Activated B cell treated with CpG ODN at 0.5 μM for 24 hours (primary cell): ENCODE measurements around the gene OXGR1. TPM values are rescaled to one million over a fixed set of nuclear protein-coding genes. Genes with fewer than 3 reads are reported as not detected.

Source experiments
- ATAC-seq: fragments of 200-7000 bp; cut with Tn5 transposase; one replicate; pipeline ENCODE4 v1.10.0; 2021; ENCODE audit warnings: low read depth, mild to moderate bottlenecking, moderate library complexity
- CTCF ChIA-PET: fragments of 350-600 bp; sonication (Branson Sonifier 250); formaldehyde crosslinking; loops from one replicate; lab custom pipeline; 2021; ENCODE audit warnings: antibody characterized with exemption; lab: Charles Lee
- POLR2A ChIA-PET: fragments of 350-600 bp; sonication (Branson Sonifier 250); formaldehyde crosslinking; loops from one replicate; lab custom pipeline; 2021; ENCODE audit warnings: antibody characterized with exemption; lab: Charles Lee
- DNase-seq: peaks from one replicate; pipeline ENCODE4 v3.0.0; 2022
- H3K27ac Mint-ChIP-seq: one replicate; pipeline ENCODE4 v1.8.0; 2020; ENCODE audit warnings: mixed read lengths
- H3K27me3 Mint-ChIP-seq: one replicate; pipeline ENCODE4 v1.8.0; 2021; ENCODE audit warnings: mixed read lengths
- H3K36me3 Mint-ChIP-seq: one replicate; pipeline ENCODE4 v1.8.0; 2021; ENCODE audit warnings: low read depth, mixed read lengths
- H3K4me1 Mint-ChIP-seq: one replicate; pipeline ENCODE4 v1.8.0; 2021; ENCODE audit warnings: mixed read lengths
- H3K4me3 Mint-ChIP-seq: one replicate; pipeline ENCODE4 v1.8.0; 2020; ENCODE audit warnings: mild to moderate bottlenecking, mixed read lengths
- H3K9me3 Mint-ChIP-seq: one replicate; pipeline ENCODE4 v1.8.0; 2020; ENCODE audit warnings: mixed read lengths
- intact Hi-C: fragments of 100-400 bp; cut with micrococcal nuclease; formaldehyde crosslinking; loops from one replicate; pipeline ENCODE4 v1.15.1; 2024
- total RNA-seq: library from RNA; stranded (reverse); gene quantifications from 2 replicates; pipeline ENCODE4 v1.2.3, GENCODE V29; 2022
- TF ChIP-seq, protein P1 (sequence below): fragments of 200-600 bp; IDR thresholded peaks from one replicate; pipeline ENCODE4 v1.8.0; 2022; ENCODE audit warnings: antibody characterized with exemption, mild to moderate bottlenecking

OXGR1 gene
- total RNA-seq, 1 donor from 2014 or later, result not detected

DNA sequence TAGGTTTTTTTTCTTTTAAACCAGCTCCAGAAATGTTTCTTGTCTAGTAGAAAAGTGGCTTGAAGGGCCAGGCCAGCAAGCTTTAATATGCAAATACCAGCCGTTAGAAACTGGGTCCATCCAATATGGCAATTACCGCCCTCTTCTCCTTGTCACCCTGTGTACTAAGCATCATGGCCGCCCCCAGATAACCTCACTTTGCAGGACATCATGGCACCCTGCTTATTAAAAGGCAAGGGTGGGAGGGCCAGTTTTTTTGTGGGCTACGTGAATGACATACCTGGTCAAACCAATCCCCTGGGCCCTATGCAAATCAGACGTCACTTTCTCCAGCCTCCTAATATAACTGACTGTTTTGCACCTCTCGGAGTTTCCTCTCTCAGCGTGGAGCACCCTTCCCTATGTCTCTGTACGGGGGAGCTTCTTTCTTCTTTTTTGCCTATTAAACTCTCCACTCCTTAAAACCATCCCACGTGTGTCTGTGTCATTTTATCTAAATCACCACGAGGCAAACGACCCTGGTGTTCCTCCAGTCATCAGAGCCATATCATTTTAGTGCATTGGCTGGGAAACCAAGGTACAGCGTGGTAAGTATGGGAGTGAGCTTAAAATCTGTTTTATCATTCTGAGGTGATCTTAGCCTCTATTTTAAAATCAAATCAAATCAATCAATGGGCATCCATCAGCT, 27.7 kb downstream of the OXGR1 start:
- H3K36me3 Mint-ChIP-seq, result no peaks in the 10 kb centered on the region
- TF ChIP-seq, protein P1, sequence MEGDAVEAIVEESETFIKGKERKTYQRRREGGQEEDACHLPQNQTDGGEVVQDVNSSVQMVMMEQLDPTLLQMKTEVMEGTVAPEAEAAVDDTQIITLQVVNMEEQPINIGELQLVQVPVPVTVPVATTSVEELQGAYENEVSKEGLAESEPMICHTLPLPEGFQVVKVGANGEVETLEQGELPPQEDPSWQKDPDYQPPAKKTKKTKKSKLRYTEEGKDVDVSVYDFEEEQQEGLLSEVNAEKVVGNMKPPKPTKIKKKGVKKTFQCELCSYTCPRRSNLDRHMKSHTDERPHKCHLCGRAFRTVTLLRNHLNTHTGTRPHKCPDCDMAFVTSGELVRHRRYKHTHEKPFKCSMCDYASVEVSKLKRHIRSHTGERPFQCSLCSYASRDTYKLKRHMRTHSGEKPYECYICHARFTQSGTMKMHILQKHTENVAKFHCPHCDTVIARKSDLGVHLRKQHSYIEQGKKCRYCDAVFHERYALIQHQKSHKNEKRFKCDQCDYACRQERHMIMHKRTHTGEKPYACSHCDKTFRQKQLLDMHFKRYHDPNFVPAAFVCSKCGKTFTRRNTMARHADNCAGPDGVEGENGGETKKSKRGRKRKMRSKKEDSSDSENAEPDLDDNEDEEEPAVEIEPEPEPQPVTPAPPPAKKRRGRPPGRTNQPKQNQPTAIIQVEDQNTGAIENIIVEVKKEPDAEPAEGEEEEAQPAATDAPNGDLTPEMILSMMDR, result no peak
- no peaks in the 10 kb centered on the region for H3K4me1 Mint-ChIP-seq
- ChIA-PET CTCF (no interaction called here), POLR2A (no interaction called here)
- H3K27me3 Mint-ChIP-seq, result no peaks in the 10 kb centered on the region
- ATAC-seq (no peak), DNase-seq (no peak)
- H3K27ac Mint-ChIP-seq, result no peak overlapping the region
- H3K9me3 Mint-ChIP-seq, result peaks cover 33% of the 10 kb centered on the region
- no peak overlapping the region for H3K4me3 Mint-ChIP-seq
- intact Hi-C loops, result no loop called here

DNA sequence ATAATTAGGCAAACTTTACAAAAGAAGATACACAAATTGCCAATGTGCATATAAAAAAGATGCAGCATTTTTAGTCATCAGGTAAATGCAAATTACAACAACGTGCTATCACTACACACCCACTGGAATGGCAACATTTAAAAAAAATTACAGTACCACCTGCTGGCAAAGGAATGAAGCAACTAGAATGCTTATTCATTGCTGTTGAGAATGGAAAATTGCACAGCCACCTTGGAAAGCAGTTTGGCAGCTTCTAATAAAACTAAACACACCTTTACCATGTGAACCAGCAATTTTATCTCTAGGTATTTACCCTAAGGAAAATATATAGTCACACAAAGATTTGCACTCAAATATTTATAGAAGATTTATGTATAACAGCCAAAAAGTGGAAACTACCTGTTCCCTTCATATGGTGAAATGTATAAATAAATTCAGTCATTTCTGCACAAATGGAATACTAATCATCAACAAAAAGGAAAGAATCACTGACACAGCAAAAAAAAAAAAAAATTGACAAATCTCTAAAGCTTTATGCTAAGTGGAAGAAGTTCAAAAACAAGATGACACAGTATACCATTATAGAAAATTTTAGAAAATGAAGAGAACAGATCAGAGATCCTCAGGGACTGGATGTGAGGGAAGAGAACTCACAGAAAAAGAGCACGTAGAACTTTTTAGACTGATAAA, 30.3 kb downstream of the OXGR1 start:
- intact Hi-C loops, result no loop called here
- peaks cover 16% of the 10 kb centered on the region for H3K9me3 Mint-ChIP-seq
- H3K4me3 Mint-ChIP-seq, result no peak overlapping the region
- ATAC-seq (no peak), DNase-seq (no peak)
- POLR2A ChIA-PET, result no interaction called here
- TF ChIP-seq, protein P1, result no peak
- no peak overlapping the region for H3K27ac Mint-ChIP-seq
- H3K27me3 Mint-ChIP-seq, result no peaks in the 10 kb centered on the region
- no peaks in the 10 kb centered on the region for H3K36me3 Mint-ChIP-seq
- CTCF ChIA-PET, result no interaction called here
- no peaks in the 10 kb centered on the region for H3K4me1 Mint-ChIP-seq

DNA sequence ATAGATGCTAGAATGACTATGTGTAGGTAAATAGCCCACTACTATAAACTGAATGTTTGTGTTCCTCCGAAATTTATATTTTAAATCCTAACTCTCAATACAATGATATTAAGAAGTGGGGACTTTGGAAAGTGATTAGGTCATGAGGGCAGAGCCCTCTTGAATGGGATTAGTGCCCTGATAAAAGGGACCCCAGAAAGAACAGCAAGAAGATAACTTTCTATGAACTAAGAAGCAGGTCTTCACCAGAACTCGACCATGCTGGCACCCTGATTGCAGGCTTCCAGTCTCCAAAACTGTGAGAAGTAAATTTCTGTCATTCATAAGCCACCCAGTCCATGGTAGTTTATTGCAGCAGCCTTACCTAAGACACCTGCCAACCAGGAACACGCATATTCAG, 33.9 kb downstream of the OXGR1 start:
- Mint-ChIP-seq H3K27me3 (no peaks in the 10 kb centered on the region), H3K9me3 (peaks cover 2% of the 10 kb centered on the region), H3K4me1 (no peaks in the 10 kb centered on the region), H3K27ac (no peak overlapping the region), H3K4me3 (no peak overlapping the region), H3K36me3 (no peaks in the 10 kb centered on the region)
- CTCF ChIA-PET, result no interaction called here
- ATAC-seq, result no peak
- intact Hi-C loops, result no loop called here
- POLR2A ChIA-PET, result no interaction called here
- TF ChIP-seq, protein P1, result no peak
- no peak for DNase-seq

DNA sequence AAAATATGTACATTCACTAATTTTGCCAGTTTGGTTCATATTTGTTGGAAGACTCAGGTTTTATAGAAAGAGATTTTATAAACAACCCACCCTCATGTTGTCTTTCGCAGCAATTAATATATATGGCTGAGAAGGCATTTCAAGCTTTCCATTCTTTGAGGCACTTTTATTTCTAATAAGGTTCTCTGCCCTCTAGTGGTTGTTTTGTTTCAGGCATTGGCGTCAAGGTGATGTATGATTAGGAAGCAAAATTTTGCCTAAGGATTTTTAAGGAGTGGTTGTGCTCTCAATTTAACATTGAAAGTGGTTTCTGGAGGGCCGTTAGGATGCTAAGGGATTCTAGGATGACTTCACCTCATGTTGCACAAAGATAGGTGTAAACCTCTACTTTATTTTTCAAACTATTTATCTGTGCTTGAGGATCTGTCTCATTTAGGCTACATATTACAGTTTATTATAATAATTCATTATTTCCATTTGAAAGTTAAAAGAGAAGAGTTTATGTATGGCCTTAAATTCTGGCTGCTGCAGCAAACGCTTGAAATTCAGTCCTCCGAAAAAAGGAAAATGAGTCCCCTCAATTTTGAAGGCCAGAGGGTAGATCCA, 35.9 kb downstream of the OXGR1 start:
- H3K9me3 Mint-ChIP-seq, result no peaks in the 10 kb centered on the region
- ChIA-PET POLR2A (no interaction called here), CTCF (interaction anchor here (0.7 to 3.3 kb wide), 3 partner anchors 25 to 938 kb away, joined by 3 to 14 read pairs (median 5); no protein-coding TSS in a partner anchor)
- H3K4me3 Mint-ChIP-seq, result no peak overlapping the region
- intact Hi-C loops, result loop anchor here (10.0 kb wide), 1 partner anchor 1334 kb away; no protein-coding TSS in a partner anchor
- no peaks in the 10 kb centered on the region for H3K27me3 Mint-ChIP-seq
- TF ChIP-seq, protein P1, result no peak
- H3K36me3 Mint-ChIP-seq, result no peaks in the 10 kb centered on the region
- no peak for DNase-seq
- no peak overlapping the region for H3K27ac Mint-ChIP-seq
- no peak for ATAC-seq
- H3K4me1 Mint-ChIP-seq, result no peaks in the 10 kb centered on the region

DNA sequence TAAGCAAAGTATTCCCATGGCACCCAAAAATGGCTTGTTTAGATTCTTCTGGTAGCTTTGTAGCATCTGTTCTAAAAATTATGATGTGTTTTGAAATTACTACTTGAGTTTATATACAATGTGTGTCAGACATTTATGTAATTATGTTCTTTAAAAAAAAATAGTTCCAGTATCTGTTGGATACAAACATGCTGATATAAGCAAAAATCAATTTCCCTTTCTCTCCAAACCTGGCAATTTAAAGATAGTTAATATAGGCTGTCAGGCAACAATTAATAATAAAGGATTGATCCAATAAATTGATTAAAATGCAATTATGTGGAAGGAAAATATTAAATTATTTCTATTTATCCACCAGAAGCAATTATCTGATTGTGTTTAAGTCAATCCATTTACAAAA, 41.7 kb downstream of the OXGR1 start:
- Mint-ChIP-seq H3K9me3 (no peaks in the 10 kb centered on the region), H3K27me3 (no peaks in the 10 kb centered on the region), H3K36me3 (no peaks in the 10 kb centered on the region), H3K4me3 (no peak overlapping the region), H3K4me1 (no peaks in the 10 kb centered on the region), H3K27ac (no peak overlapping the region)
- POLR2A ChIA-PET, result no interaction called here
- CTCF ChIA-PET, result no interaction called here
- ATAC-seq (no peak), DNase-seq (no peak)
- TF ChIP-seq, protein P1, result no peak
- intact Hi-C loops, result loop anchor here (10.0 kb wide), 1 partner anchor 1328 kb away; no protein-coding TSS in a partner anchor
